HG03095 (cell line): ENCODE results near the gene TMEM250.

Experiments
- ATAC-seq: cut with Tn5 transposase; IDR thresholded peaks from one replicate; pipeline ENCODE4 v1.9.1; 2021; ENCODE audit warnings: moderate library complexity; ENCODE audit not compliant: unreplicated experiment

Gene TMEM250

GRCh38 chr9:136085815-136086212 is 32.9 kb downstream of the TMEM250 start:
- no peak for ATAC-seq

- no peak for ATAC-seq
These were observed 34.4 kb downstream of the TMEM250 start for GRCh38 chr9:136084063-136084944.

GRCh38 chr9:136083558-136084062 is 35.1 kb downstream of the TMEM250 start:
- no peak for ATAC-seq

- no peak for ATAC-seq
These were observed 35.9 kb downstream of the TMEM250 start for GRCh38 chr9:136082496-136083361.

- ATAC-seq = no peak
These were observed 36.7 kb downstream of the TMEM250 start for GRCh38 chr9:136081826-136082495.

- no peak for ATAC-seq
These were observed 37.4 kb downstream of the TMEM250 start for GRCh38 chr9:136081113-136081825.

GRCh38 chr9:136080716-136081112 is 38.0 kb downstream of the TMEM250 start:
- no peak for ATAC-seq

- ATAC-seq = no peak
These were observed 38.8 kb downstream of the TMEM250 start for GRCh38 chr9:136079916-136080246.

- ATAC-seq = no peak
These were observed 39.3 kb downstream of the TMEM250 start for GRCh38 chr9:136079211-136079915.

- no peak for ATAC-seq
These were observed 40.1 kb downstream of the TMEM250 start for GRCh38 chr9:136078498-136079011.

GRCh38 chr9:136078024-136078423 is 40.7 kb downstream of the TMEM250 start:
- no peak for ATAC-seq

GRCh38 chr9:136077491-136077890 is 41.2 kb downstream of the TMEM250 start:
- no peak for ATAC-seq

- ATAC-seq = no peak
These were observed 42.6 kb downstream of the TMEM250 start for GRCh38 chr9:136075881-136076678.

- ATAC-seq = no peak
These were observed 43.4 kb downstream of the TMEM250 start for GRCh38 chr9:136075134-136075841.

- no peak for ATAC-seq
These were observed 44.0 kb downstream of the TMEM250 start for GRCh38 chr9:136074706-136075105.
